ENCODE results near the gene OCRL.

The OCRL gene

DNA sequence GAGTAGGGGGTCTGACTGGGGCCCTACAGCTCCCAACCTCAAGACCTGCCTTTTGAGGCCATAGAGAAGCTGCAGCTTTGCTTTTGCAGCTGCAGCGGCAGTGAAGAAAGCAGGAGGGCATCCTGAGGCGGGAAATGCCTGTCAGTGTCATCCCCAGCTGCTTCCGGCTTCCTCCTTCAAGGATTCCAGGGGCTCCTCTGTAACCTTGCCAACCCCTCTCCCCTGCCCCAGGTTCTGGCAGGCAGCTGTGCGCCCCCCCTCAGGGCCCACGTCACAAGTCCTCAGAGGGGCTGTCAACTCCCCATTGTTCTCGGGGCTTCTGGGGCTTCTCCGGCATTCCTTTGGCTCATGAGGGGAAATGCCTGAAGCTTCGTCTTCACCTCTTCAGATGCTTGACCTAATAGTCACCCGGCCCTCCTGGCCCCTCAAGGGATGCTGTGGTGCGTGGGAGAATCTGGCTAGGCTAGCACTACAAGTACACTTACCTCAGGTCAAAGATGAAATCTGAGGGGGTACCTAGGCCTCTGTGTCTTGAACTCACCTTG lies 82.8 kb downstream of the OCRL start:
- peak; percentile 69 for DNase-seq (ENCODE audit: low read depth)
- no peak overlapping the region for H3K4me3 ChIP-seq (ENCODE audit: low read depth, low read length)

DNA sequence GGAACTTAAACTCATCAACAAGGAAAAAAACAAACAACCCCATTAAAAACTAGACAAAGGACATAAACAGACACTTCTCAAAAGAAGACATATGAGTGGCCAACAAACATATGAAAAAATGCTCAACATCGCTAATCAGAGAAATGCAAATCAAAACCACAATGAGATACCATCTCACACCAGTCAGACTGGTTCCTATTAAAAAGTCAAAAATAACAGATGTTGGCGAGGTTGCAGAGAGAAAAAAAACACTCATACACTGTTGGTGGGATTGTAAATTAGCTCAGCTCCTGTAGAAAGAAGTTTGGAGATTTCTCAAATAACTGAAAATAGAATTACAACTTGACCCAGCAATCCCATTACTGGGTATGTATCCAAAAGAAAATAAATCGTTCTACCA lies 86.0 kb downstream of the OCRL start:
- no peak overlapping the region for H3K4me3 ChIP-seq (ENCODE audit: low read depth, low read length)
- DNase-seq (ENCODE audit: low read depth), result no peak

DNA sequence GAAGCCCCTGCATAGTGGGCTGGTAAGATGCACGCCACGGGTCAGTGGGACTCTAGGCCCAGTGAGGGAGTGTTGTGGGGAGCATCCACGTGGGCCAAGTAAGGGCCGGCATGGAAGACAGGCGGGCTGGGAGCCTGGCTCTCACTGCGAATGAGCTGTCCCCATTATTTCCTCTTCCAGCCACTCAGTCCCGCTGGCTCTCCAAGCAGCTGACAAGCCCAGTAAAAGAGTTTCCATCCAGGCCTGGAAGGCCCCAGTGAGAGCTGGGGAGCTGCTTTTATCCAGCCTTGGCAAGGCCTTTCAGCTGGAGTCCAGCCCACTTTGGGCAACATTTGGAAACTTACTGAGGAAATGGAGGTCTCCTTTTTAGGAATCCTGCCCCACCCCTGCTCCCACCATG lies 89.8 kb downstream of the OCRL start:
- no peak for DNase-seq (ENCODE audit: low read depth)
- H3K4me3 ChIP-seq (ENCODE audit: low read depth, low read length), result no peak overlapping the region

DNA sequence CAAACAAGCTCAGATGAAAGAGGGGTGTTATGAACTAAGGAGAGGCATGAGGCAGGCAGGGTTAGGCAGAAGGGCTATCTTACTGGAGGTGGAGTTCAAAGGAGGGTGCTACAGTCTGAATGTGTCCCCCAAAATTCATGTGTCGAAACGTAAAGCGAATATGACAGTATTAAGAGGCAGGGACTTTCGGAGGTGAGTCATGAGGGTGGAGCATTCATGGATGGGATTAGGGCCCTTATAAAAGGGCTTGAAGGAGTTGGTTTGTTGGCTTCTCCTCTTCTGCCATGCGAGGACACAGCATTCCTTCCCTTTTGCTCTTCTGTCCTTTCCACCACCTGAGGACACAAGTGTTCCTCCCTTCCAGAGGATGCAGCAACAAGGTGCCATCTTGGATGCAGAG lies 91.8 kb downstream of the OCRL start:
- no peak overlapping the region for H3K4me3 ChIP-seq (ENCODE audit: low read depth, low read length)
- no peak for DNase-seq (ENCODE audit: low read depth)

DNA sequence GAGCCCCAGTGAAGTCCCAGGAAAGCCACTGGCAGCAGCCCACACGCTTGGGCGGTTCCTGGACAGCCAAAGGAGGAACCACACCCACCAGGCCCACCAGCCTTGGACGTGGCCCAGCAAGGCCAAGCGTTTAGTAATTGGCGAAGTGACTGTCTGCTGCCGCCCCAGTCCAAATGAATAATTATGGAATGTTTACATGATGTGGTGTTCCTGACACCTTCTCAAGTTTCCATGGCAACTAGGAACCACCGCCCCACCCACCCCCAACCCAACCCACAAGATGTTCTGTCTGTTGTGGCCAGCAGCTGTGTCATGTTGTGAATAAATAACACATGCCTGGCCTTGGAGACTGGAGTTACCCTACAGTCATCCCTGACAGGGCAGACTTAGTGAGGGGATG lies 92.4 kb downstream of the OCRL start:
- DNase-seq (ENCODE audit: low read depth), result no peak
- no peak overlapping the region for H3K4me3 ChIP-seq (ENCODE audit: low read depth, low read length)

DNA sequence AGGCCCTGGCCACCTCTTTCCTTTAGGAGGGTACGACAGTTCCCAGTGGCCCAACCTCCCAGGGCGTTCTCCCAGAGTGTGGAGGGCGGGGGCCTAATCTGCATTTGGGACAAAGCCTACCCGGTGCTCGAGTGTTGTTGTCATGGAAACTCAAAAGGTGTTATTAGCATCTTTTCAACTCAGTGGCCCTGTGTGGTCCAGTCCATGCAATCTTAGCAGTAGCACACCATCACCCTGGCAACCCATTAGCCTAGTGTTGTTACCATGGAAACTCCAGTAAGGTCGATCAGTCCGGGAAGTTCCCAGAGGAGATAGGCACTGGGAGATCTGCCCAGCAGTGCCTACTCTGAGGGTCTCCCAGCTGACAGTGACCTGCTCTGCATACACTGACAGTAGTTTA lies 94.5 kb downstream of the OCRL start:
- DNase-seq (ENCODE audit: low read depth), result no peak
- no peak overlapping the region for H3K4me3 ChIP-seq (ENCODE audit: low read depth, low read length)

DNA sequence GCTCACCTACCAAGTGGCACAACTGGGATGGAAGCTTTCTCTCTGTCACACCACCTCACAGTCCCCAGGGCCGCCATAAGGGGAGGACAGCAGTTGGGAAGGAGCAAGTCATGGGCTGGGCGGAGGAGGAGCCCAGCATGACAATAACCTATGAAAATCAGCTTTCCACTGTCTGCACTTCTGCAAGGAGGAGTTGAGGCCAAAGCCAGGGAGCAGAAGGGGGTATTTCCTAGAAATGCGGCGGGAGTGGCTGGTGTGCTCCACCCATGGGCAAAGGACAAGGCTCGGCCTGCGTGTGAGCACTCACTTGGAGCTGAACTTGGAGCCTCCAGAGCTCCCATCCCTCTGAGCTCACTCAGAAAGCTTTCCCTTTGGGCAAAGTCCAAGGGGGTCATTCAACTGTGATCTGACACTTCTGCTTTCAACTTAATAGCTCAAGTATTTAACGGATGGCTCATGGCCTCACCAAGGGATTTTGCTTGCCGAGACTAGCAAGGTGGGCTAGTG lies 96.2 kb downstream of the OCRL start:
- no peak for DNase-seq (ENCODE audit: low read depth)
- no peak overlapping the region for H3K4me3 ChIP-seq (ENCODE audit: low read depth, low read length)

DNA sequence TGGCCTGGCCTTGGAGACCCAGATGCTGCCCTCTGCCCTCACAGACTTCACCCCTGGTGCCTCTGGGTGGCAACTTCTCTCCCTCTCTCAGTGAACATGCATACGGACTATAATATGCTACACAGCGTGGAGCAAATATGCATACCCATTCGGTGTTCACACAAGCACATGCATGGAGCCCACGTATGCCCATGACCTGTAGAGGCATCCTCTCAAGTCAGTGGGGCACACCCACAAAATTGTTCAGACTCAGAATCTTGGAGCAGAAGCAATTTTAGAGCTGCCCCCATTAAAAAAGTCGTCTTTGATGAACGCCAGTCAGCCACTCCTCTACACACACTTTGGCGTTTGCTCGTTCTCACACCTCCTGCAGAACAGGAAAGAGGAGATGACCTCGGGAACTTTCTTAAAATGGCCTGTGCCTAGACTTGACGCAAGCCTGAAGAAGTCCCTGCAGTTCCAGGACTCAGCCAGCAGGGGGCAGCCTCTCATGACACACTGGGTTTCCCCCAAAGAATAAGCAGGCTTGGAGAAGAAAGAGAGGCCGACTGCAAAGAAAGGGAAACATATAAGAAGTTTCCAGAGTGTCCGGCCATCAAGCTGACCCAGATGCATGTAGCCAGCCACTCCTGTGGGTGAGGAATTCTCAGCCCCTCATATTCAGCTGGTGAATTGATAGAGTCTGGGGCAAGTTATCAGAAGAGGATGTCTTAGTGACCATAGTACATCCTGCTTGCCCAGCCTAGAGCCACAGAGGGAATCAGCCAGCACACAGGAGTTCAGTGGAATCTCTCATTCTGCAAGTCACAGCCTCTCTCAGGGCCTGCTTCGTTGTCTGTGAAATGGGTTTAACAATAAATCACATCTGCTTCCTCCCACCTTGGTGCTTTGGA lies 97.4 kb downstream of the OCRL start:
- H3K4me3 ChIP-seq (ENCODE audit: low read depth, low read length), result no peak overlapping the region
- DNase-seq (ENCODE audit: low read depth), result no peak

DNA sequence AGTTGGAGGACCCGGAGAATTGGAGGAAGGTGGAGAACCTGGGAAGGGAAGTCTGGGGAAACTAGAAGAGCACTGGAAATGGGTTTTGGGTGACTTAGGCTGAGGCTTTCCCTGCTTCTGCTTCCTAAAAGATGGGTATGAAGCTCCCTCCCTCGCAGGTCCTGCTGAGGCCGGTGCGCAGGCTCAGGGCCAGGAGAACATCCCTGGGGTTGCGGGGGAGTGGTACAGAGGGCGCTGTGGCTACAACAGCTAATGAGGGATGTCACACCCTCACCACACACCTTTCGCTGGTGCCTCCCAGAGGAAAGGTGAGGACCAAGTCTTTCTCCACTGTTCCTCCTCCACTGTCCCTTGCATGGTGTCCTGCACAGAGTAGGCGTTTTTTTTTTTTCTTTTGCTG lies 98.9 kb downstream of the OCRL start:
- DNase-seq (ENCODE audit: low read depth), result no peak
- no peak overlapping the region for H3K4me3 ChIP-seq (ENCODE audit: low read depth, low read length)

DNA sequence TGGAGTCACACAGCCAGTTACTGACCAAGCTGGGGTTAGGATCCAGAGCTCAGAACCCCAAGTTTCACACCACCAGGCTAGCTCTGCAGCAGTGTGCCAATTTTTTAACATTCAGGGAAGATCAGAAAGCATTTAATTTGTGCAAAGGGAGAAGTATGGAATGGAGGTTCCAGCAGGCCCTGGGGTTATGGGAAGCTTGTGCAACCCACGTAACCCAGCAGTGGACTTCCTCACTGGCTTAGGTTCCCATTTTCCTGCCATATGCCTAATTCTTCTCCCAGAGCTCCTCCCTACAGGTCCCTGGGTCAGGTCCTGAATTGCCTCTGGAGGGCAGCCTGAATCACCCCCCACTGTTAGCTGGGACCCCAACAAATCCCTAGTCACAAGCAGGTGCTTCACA lies 100.7 kb downstream of the OCRL start:
- DNase-seq (ENCODE audit: low read depth), result no peak
- H3K4me3 ChIP-seq (ENCODE audit: low read depth, low read length), result no peak overlapping the region

DNA sequence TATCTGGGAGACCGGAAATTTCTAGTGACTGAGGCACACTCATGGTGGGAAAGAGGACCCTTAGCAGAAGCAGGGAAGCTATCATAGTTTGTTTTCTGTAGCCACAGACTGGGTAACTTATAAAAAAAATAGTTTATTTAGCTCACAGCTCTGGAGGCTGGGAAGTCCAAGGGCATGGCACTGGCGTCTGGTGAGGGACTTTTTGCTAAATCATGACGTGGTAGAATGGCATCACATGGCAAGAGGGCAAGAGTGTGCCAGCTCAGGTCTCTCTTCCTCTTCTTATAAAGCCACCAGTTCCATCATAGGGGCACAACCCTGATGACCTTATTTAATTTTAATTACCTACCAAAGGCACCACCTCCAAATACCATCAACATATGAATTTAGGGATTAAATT lies 101.4 kb downstream of the OCRL start:
- no peak for DNase-seq (ENCODE audit: low read depth)
- H3K4me3 ChIP-seq (ENCODE audit: low read depth, low read length), result no peak overlapping the region

DNA sequence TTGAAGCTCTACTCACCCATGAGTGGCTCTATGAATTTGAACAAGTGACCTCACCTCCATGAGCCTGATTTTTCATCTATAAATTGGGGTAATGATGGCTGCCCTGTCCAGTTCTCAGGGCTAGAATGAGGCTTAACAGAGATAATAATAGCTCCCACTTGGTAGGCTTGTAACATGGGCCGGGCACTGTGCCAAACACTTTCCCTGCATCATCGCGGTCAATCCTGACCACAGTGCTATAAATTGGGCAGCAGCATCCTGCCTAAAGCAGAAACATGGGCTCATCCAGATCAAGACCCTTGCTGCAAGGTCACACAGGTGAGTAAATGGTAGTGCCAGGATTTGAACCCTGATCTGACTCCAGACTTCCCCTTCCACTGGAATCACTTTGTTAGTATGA lies 101.9 kb downstream of the OCRL start:
- no peak for DNase-seq (ENCODE audit: low read depth)
- H3K4me3 ChIP-seq (ENCODE audit: low read depth, low read length), result no peak overlapping the region

Data from skeletal muscle cell (primary cell).